GM19240 (cell line): Measurements from ENCODE around the gene FBN2.
"Not testable (repeated sequence)": the region's sequence is repeated elsewhere in the genome, so short reads cannot be mapped to it uniquely, and the experiment has no call there.

ENCODE experiments used
- DNase-seq: peaks from one replicate; pipeline ENCODE4 v3.0.0; 2011; ENCODE audit warnings: low spot score; ENCODE audit not compliant: insufficient read length

The FBN2 gene

GRCh38 chr5:128535251-128535650, 2.8 kb downstream of the FBN2 start:
- no peak for DNase-seq

- no peak for DNase-seq
Measured at GRCh38 chr5:128534726-128535125, 3.3 kb downstream of the FBN2 start.

DNA sequence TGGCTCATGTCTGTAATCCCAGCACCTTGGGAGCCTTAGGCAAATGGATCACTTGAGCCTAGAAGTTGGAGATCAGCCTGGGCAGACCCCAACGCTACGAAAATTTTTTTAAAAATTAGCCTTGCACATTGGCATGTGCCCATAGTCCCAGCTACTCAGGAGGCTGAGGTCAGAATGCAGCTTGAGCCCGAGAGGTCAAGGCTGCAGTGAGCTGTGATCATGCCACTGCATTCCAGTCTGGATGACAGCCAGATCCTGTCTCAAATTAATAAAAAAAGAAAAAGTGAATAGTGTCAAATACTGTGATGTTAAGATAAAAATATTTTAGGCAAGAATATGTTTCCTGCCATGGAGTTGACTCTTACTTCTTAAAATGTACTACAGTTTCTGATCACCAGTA, 5.3 kb downstream of the FBN2 start:
- no peak for DNase-seq

GRCh38 chr5:128532127-128532526, 5.9 kb downstream of the FBN2 start:
- no peak for DNase-seq

DNA sequence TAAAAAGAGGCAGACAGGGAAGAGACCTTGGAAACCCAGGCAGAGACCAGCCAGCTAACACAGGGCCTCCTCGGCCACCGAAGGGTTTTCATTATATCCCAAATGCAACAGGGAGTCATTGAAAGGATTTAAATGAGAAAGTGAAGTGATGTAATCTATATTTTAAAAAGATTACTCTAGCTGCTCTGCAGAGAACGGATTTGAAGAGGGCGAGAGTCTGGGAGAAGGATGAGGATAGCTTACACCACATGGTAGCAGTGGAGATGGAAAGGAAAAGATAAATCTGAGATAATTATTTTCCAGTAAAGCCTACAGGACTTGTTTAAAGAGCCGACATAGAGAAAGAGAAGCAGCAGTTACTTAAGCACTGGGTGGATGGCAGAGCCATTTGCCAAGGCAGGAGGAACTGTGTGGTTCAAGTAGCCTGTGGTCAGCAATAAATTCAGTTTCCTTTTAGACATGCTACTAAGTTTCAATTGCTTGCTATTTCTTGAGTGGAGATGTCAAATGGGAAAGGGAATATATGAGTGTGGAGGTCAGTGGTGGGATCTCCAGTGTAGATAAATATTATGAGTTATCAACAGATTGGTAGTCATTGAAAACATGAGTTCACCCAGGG, 9.3 kb downstream of the FBN2 start:
- DNase-seq, result no peak

DNA sequence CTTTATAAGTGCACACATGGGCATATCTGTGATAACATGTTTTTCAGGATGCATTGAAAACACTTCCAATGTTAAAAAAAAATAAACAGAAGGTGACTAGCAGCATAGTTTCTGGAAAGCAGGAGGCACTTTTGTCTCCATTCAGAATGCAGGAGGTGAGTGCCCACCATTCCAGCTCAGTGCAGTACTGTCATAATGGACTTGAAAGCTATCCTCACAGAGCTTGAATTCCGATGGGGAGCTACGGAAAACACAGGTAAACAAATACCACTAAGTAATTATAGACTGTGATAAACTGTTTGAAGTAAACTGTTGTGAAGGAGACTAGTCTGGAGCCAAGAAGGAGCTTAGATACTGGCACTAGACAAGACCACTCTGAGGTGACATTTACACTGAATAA, 9.9 kb downstream of the FBN2 start:
- DNase-seq, result no peak

- no peak for DNase-seq
Measured at GRCh38 chr5:128527077-128527476, 11.0 kb downstream of the FBN2 start.

DNA sequence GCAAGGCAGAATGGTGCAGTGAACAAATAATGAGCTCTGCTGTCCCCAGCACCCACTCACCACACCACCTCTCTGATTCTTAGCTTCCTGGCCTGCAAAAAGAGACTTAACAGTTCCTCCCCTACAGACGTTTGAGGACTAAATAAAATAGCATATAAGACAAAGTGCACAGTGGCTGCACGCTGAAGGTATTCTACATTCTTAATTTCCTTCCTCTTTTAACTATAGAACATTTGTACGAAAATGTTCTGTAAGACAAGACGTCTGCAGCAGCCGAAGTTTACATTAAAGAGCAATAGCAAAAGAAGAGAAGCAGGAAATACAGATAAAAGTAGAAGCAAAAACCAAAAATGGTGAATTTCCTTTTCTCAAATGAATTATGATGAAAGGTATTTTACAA, 15.7 kb downstream of the FBN2 start:
- no peak for DNase-seq

- DNase-seq, result no peak
Measured at GRCh38 chr5:128519827-128520226, 18.2 kb downstream of the FBN2 start.

DNA sequence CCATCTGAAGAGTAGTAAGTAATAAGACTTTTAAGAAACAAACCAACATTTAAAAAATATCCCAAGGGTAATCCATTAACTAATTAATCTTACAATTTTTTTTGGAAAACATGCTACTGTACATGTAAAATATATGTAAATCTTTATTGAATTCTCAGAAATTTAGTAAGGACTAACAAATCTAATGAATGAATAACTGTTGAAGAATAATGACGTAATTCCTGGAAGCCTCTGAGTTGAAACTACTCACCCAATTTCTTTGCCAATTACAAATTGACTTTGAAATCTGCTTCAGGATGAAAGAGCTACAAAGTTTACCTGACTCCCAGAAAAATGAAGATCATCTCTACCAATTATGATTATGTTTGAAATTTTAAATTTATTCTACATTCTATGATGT, 21.1 kb downstream of the FBN2 start:
- no peak for DNase-seq

DNA sequence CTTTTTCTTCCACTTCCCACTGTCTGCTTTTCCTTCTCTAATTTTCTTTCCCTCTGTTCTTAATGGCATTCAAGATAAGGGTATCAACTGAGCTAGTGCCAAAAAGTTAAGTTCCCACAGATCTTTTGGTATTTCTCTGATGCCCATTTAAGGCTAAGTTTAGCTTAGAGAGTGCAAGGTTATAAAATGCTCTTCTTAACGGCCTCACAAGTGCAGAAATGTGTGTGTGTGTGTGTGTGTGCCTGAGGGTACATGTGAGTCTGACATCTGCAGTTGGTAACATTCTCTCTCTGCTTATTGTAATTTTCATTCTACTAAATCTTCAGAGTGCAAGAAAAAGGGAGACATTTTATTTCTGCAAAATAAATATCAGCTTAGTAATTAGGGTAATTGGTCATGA, 24.2 kb downstream of the FBN2 start:
- DNase-seq, result no peak

- no peak for DNase-seq
Measured at GRCh38 chr5:128512894-128513293, 25.2 kb downstream of the FBN2 start.

- no peak for DNase-seq
Measured at GRCh38 chr5:128506643-128507042, 31.4 kb downstream of the FBN2 start.

- not testable (repeated sequence) for DNase-seq
Measured at GRCh38 chr5:128503727-128504126, 34.3 kb downstream of the FBN2 start.

DNA sequence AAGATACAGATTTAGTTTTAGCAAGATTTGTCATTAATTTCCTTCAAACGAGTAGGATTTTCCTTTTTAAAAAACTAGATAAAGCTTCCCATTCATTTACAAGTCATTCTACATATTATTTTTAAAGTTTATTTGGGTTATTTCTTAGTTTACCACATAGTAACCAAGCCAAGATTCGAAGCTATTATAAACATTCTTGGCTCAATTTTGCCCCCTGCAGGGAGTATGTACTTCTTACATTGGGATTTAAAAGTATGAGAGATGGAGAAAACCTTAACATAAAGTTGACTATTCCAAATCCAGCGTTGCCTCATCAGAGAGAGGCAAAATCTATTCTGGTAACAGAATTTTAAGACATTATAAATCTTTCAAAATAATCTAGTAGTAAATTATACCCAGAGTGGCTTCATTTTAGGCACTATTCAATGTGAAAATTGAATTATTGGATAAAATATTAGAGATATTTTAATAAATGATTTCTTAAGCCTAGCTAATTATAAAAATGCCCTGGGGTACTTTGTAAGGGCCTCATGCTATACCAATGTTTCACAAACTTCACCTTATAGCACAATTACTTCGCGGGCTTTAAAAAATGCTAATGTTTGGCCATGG, 39.1 kb downstream of the FBN2 start:
- DNase-seq, result no peak

DNA sequence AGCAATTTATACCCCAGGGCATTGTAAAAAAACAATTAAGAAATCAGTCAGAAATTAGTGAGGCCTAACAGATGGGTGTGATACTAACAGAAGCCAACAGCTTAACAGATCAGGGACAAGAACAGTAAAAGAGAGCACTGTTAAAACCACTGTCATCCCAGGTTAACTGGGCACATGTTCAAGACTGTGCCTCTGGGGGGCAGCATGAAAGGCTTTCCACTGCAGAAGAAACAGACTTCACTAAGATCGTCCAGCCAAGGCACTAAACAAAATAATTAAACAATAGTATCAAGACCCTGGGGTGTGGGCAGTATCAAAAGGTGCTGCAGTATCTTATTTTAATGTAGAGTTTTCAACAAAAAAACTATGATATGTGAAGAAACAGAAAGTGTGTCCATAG, 43.5 kb downstream of the FBN2 start:
- no peak for DNase-seq

DNA sequence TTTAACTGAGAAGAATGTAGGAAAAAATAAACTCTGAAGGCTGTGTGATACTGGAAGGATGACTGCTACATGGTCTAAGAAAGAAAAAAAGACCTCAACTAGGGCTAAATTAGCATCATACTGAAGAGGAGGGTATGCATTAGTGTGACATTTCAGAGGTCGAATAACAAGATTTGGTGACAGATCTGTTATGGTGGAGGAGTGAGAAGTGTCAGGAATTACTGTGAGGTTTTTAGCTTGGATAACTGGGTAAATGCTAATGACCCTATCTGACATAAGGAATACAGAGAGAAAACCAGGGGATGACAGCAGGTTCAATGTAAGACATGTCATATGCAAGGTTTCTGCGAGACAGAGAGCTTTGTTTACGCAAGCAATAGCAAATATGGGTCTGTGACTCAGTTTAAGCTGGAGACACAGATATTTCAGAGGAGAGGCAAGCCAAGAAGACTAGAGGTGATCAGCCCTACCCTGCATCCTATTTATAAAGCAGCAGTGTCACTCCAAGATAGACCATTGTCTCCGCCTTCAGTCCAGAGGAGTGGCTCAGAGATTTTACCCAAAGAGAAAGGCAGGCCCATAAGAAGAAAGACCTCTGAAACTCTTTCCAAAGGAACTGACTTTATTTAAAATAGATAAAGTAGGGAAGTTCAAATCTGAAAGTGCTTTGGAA, 44.3 kb downstream of the FBN2 start:
- DNase-seq, result no peak

- no peak for DNase-seq
Measured at GRCh38 chr5:128491291-128491690, 46.8 kb downstream of the FBN2 start.

DNA sequence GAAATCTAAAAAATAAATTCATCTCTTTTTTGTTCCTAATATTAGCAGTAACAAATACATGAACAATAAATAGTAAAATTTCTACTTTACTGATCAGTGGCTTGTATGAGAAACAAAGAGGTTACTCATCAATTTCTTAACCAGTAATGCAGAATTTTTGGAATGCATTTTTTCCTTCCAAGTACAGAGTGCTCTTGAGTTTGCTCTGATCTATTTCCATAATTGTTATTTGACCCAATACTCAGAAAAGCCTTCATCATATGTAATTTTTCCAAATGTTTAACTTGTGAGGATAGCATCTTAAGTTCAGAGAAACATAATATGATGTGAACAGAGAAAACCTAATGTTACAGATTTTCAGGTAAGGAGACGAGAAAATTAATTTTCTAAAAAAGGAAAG, 47.3 kb downstream of the FBN2 start:
- no peak for DNase-seq

DNA sequence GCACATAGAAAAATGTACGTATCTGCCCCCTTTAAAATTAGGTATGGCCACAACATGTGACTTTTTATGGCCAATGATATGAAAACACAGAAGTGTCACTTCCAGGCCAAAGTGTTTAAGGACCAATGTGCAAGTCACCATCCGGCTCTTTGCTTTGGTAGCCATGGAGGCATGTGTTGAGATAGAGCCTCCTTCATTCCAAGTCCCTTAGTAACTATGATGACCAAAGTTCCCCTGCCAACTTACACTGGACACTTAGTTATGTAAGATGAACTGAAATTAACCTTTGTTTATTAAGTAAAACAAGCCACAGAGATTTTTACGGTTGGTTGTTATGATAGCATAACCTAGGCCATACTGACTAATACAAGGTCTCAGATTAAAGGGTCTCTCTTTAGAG, 51.0 kb downstream of the FBN2 start:
- DNase-seq, result no peak

DNA sequence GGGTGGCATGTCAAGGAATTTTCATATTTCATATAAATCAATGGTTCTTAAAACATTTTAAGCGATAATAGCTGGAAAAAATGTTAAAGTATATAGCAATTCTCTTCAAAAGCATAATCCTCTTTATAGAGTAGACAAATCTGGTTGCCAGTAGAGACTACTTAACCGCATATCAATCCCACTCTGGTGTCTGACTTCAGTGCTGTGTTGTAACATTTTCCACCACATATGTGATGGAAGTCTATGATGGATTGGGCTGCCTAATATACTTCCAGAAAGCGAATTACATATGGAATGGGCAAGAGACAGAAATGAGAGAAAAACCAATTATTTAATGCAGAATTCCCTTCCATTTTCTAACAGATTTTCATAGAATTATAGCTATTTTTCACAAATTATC, 54.3 kb downstream of the FBN2 start:
- no peak for DNase-seq

GRCh38 chr5:128480906-128481633, 57.0 kb downstream of the FBN2 start:
- DNase-seq, result no peak
